Upper lobe of right lung (tissue), 1 donor: ENCODE measurements around the gene CCDC177. TPM values are rescaled to one million over a fixed set of nuclear protein-coding genes. Genes with fewer than 3 reads are reported as not detected.

ENCODE experiments used
- ATAC-seq: fragments of 200-7000 bp; cut with Tn5 transposase; one replicate; pipeline ENCODE4 v1.9.1; 2020; ENCODE audit warnings: mild to moderate bottlenecking, moderate library complexity
- DNase-seq: peaks from one replicate; pipeline ENCODE4 v3.0.0-alpha.2; 2020
- H3K27ac ChIP-seq: fragments of 200-600 bp; one replicate; pipeline ENCODE4 v1.8.0; 2022
- H3K27me3 ChIP-seq: fragments of 200-600 bp; one replicate; pipeline ENCODE4 v1.8.0; 2022; ENCODE audit warnings: mild to moderate bottlenecking
- H3K36me3 ChIP-seq: fragments of 200-600 bp; one replicate; pipeline ENCODE4 v1.8.0; 2022
- H3K4me1 ChIP-seq: fragments of 200-600 bp; one replicate; pipeline ENCODE4 v1.8.0; 2022
- H3K4me3 ChIP-seq: fragments of 200-600 bp; one replicate; pipeline ENCODE4 v1.8.0; 2022; ENCODE audit warnings: mild to moderate bottlenecking
- H3K9me3 ChIP-seq: fragments of 200-600 bp; one replicate; pipeline ENCODE4 v1.8.0; 2022
- intact Hi-C: fragments of 100-400 bp; cut with DNase I; formaldehyde crosslinking; loops from one replicate; pipeline ENCODE4 v1.11.0; 2022
- total RNA-seq: library from RNA; stranded (reverse); fragmentation: NEBNext Ultra II Directional; extraction: Animal tissue kit (Norgen Biotek cat#: 25700); gene quantifications from one replicate; pipeline ENCODE4 v1.2.1, GENCODE V29; 2021
- TF ChIP-seq, protein P1 (sequence below): fragments of 200-600 bp; IDR thresholded peaks from one replicate; pipeline ENCODE4 v1.8.0; 2022; ENCODE audit warnings: antibody characterized with exemption
- donor health status: DM: no; HTN: yes; CAD: no; lungs with severe emphysema.

The CCDC177 gene
- total RNA-seq, 1 donor from 2014 or later: not detected

- ATAC-seq: no peak
- H3K36me3 ChIP-seq: no peaks in the 10 kb centered on the region
- no peak overlapping the region for H3K27ac ChIP-seq
- H3K4me3 ChIP-seq: no peak overlapping the region
- no peaks in the 10 kb centered on the region for H3K27me3 ChIP-seq
- peaks cover 10% of the 10 kb centered on the region for H3K4me1 ChIP-seq
- no peaks in the 10 kb centered on the region for H3K9me3 ChIP-seq
- intact Hi-C loops: loop anchor here (5.0 kb wide), 1 partner anchor 141 kb away; no protein-coding TSS in a partner anchor
- DNase-seq: no peak
- TF ChIP-seq, protein P1, sequence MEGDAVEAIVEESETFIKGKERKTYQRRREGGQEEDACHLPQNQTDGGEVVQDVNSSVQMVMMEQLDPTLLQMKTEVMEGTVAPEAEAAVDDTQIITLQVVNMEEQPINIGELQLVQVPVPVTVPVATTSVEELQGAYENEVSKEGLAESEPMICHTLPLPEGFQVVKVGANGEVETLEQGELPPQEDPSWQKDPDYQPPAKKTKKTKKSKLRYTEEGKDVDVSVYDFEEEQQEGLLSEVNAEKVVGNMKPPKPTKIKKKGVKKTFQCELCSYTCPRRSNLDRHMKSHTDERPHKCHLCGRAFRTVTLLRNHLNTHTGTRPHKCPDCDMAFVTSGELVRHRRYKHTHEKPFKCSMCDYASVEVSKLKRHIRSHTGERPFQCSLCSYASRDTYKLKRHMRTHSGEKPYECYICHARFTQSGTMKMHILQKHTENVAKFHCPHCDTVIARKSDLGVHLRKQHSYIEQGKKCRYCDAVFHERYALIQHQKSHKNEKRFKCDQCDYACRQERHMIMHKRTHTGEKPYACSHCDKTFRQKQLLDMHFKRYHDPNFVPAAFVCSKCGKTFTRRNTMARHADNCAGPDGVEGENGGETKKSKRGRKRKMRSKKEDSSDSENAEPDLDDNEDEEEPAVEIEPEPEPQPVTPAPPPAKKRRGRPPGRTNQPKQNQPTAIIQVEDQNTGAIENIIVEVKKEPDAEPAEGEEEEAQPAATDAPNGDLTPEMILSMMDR: no peak
These were observed 11.7 kb upstream of the CCDC177 start for GRCh38 chr14:69586404-69586803.

GRCh38 chr14:69584389-69584788 lies 9.7 kb upstream of the CCDC177 start:
- DNase-seq (no peak), ATAC-seq (no peak)
- TF ChIP-seq, protein P1: no peak
- no peaks in the 10 kb centered on the region for H3K36me3 ChIP-seq
- no peaks in the 10 kb centered on the region for H3K27me3 ChIP-seq
- H3K4me3 ChIP-seq: no peak overlapping the region
- peaks cover 10% of the 10 kb centered on the region for H3K4me1 ChIP-seq
- H3K9me3 ChIP-seq: no peaks in the 10 kb centered on the region
- intact Hi-C loops: no loop called here
- no peak overlapping the region for H3K27ac ChIP-seq

- H3K27me3 ChIP-seq: no peaks in the 10 kb centered on the region
- TF ChIP-seq, protein P1: no peak
- intact Hi-C loops: no loop called here
- H3K4me3 ChIP-seq: no peak overlapping the region
- ATAC-seq: no peak
- no peak for DNase-seq
- no peaks in the 10 kb centered on the region for H3K36me3 ChIP-seq
- H3K4me1 ChIP-seq: peaks cover 10% of the 10 kb centered on the region
- no peaks in the 10 kb centered on the region for H3K9me3 ChIP-seq
- no peak overlapping the region for H3K27ac ChIP-seq
These were observed 8.2 kb upstream of the CCDC177 start for GRCh38 chr14:69582829-69583228.

DNA sequence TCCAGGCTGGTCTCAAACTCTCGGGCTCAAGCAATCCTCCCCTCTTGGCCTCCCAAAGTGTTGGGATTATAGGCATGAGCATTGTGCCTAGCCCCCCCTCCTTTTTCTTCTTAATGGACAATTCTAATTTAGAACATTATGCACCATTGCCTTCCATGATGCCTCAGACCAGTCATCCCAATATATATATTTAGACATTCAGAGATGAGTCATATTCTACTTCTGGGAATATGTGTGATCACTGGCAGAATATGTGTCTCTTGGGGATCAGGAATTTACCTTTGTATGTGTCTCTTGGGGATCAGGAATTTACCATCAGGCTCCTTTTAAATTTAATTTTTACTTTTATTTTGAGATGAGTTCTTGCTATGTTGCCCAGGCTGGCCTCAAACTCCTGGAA lies 7.5 kb upstream of the CCDC177 start:
- intact Hi-C loops: no loop called here
- TF ChIP-seq, protein P1: no peak

GRCh38 chr14:69581316-69581935 lies 6.8 kb upstream of the CCDC177 start:
- no peak overlapping the region for H3K4me3 ChIP-seq
- DNase-seq (no peak), ATAC-seq (no peak)
- H3K27ac ChIP-seq: no peak overlapping the region
- no peaks in the 10 kb centered on the region for H3K9me3 ChIP-seq
- peaks cover 7% of the 10 kb centered on the region for H3K27me3 ChIP-seq
- intact Hi-C loops: no loop called here
- TF ChIP-seq, protein P1: no peak
- H3K4me1 ChIP-seq: peaks cover 10% of the 10 kb centered on the region
- no peaks in the 10 kb centered on the region for H3K36me3 ChIP-seq

More for the DNA sequence above, 7.5 kb upstream of the CCDC177 start:
- no peaks in the 10 kb centered on the region for H3K36me3 ChIP-seq
- peaks cover 10% of the 10 kb centered on the region for H3K4me1 ChIP-seq
- H3K4me3 ChIP-seq: no peak overlapping the region
- no peak for DNase-seq
- no peak for ATAC-seq
- H3K27ac ChIP-seq: no peak overlapping the region
- H3K9me3 ChIP-seq: no peaks in the 10 kb centered on the region
- H3K27me3 ChIP-seq: no peaks in the 10 kb centered on the region
